Brain microvascular endothelial cell (primary cell): Measurements from ENCODE around the gene MARCHF3.

Source experiments
- DNase-seq: peaks from one replicate; pipeline ENCODE4 v3.0.0-alpha.2; 2020
- H3K27ac ChIP-seq: fragments of 250-450 bp; sonication (Bioruptor Pico); 2 replicates; pipeline ENCODE4 v1.5.1; 2020; ENCODE audit warnings: mild to moderate bottlenecking, moderate library complexity
- H3K27me3 ChIP-seq: fragments of 250-450 bp; sonication (Bioruptor Pico); replicated peaks from 2 replicates; pipeline ENCODE4 v1.5.1; 2020; ENCODE audit warnings: mild to moderate bottlenecking
- H3K36me3 ChIP-seq: fragments of 250-450 bp; sonication (Bioruptor Pico); replicated peaks from 2 replicates; pipeline ENCODE4 v1.5.1; 2020; ENCODE audit warnings: mild to moderate bottlenecking
- H3K4me3 ChIP-seq: 2 replicates; pipeline ENCODE4 v1.5.1; 2011; ENCODE audit warnings: low read depth, mild to moderate bottlenecking, control low read depth, low read length, moderate library complexity
- in situ Hi-C: cut with HindIII; loops from 2 replicates; pipeline ENCODE4 v1.10.0; 2017; ENCODE audit warnings: low sequenced_read_pairs, low pct_ligation_motif_present
- TF ChIP-seq, protein P1 (sequence below): IDR thresholded peaks from 2 replicates; pipeline ENCODE4 v1.5.1; 2011; ENCODE audit warnings: low read depth, mild to moderate bottlenecking, moderate library complexity, low read length, control low read depth, inconsistent platforms; ENCODE audit errors: missing control alignments

The MARCHF3 gene

DNA sequence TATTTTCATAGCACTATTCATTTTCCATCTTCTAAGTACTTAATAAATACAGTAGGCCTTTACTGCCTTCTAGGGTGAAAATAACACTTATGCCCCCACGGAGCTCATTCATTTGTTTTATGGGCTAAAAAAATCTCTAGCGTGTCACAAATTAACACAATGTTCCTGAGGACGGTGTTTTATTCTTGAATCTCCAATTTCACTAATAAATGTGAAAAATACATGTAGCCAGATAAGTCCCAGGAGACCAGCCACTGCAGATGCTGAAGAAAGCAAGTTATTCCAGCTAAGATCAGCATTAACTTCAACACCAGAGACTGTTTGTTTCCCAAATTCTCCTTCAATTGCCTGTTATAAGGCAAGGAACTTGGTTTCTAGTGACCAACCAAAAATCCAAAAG is 102.3 kb downstream of the MARCHF3 start:
- in situ Hi-C loops, result no loop called here
- Histone ChIP-seq H3K36me3 (no peaks in the 10 kb centered on the region), H3K4me3 (no peak overlapping the region), H3K27me3 (no peaks in the 10 kb centered on the region), H3K27ac (no peak overlapping the region)
- TF ChIP-seq, protein P1, sequence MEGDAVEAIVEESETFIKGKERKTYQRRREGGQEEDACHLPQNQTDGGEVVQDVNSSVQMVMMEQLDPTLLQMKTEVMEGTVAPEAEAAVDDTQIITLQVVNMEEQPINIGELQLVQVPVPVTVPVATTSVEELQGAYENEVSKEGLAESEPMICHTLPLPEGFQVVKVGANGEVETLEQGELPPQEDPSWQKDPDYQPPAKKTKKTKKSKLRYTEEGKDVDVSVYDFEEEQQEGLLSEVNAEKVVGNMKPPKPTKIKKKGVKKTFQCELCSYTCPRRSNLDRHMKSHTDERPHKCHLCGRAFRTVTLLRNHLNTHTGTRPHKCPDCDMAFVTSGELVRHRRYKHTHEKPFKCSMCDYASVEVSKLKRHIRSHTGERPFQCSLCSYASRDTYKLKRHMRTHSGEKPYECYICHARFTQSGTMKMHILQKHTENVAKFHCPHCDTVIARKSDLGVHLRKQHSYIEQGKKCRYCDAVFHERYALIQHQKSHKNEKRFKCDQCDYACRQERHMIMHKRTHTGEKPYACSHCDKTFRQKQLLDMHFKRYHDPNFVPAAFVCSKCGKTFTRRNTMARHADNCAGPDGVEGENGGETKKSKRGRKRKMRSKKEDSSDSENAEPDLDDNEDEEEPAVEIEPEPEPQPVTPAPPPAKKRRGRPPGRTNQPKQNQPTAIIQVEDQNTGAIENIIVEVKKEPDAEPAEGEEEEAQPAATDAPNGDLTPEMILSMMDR, result no peak
- no peak for DNase-seq

GRCh38 chr5:126927429-126927828 is 102.9 kb downstream of the MARCHF3 start:
- Histone ChIP-seq H3K4me3 (no peak overlapping the region), H3K27ac (no peak overlapping the region), H3K36me3 (no peaks in the 10 kb centered on the region), H3K27me3 (no peaks in the 10 kb centered on the region)
- TF ChIP-seq, protein P1, result no peak
- no peak for DNase-seq
- in situ Hi-C loops, result no loop called here

GRCh38 chr5:126926187-126926586 is 104.2 kb downstream of the MARCHF3 start:
- in situ Hi-C loops, result no loop called here
- Histone ChIP-seq H3K27me3 (no peaks in the 10 kb centered on the region), H3K36me3 (no peaks in the 10 kb centered on the region), H3K4me3 (no peak overlapping the region), H3K27ac (no peak overlapping the region)
- DNase-seq, result no peak
- TF ChIP-seq, protein P1, result no peak

GRCh38 chr5:126925482-126925881 is 104.9 kb downstream of the MARCHF3 start:
- in situ Hi-C loops, result no loop called here

DNA sequence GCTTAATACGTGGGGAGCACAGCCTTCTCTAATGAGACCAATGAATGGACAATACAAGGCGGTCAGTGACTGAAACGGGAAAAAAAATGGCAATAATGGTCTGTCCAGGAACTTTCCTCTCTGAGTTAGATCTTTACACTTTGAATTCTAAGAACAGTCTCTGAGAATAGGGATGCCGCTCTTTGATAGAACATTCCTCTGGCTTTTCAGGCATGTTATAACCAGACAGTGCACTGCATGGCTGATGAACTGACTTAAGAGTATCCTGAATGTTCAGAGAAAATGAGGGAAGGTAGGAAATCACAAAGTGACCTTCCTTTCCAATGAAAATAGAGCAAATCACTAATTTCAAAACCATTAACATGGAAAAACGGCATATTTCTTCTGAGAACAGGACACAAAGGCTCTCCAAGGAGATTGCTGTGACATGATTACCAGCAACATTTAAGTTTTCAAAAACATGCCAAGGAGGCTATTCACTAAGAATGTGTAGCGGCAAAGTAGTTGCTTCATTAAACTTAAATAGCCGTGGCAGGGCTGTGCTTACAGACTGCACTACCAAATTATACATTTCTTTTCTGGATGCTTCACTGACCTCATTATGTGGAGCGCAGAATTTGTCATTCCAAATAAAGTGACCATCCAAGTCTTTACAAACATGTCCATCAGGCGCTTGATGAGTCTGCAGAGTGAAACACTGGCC is 105.9 kb downstream of the MARCHF3 start:
- H3K27me3 ChIP-seq, result no peaks in the 10 kb centered on the region
- in situ Hi-C loops, result no loop called here
- TF ChIP-seq, protein P1, result no peak
- DNase-seq, result no peak
- no peak overlapping the region for H3K4me3 ChIP-seq
- H3K27ac ChIP-seq, result no peak overlapping the region
- H3K36me3 ChIP-seq, result no peaks in the 10 kb centered on the region

More at GRCh38 chr5:126925482-126925881, 104.9 kb downstream of the MARCHF3 start:
- no peaks in the 10 kb centered on the region for H3K36me3 ChIP-seq
- DNase-seq, result no peak
- no peaks in the 10 kb centered on the region for H3K27me3 ChIP-seq
- TF ChIP-seq, protein P1, result no peak
- H3K4me3 ChIP-seq, result no peak overlapping the region
- no peak overlapping the region for H3K27ac ChIP-seq
